Spinal cord (tissue), 10 donors: ENCODE data around the gene KIF1A. TPM values are rescaled to one million over a fixed set of nuclear protein-coding genes. Genes with fewer than 3 reads are reported as not detected.

ENCODE experiments used
- DNase-seq, 6 donors: peaks; one replicate each; pipeline versions ENCODE4 v3.0.0 to v3.0.0-alpha.2; 2013 to 2015; ENCODE audit warnings: low spot score in 6 of 6, low read depth in 4 of 6
- H3K27ac ChIP-seq: one replicate; pipeline ENCODE4 v1.5.1; 2013; ENCODE audit warnings: low read depth, low read length, control low read depth
- H3K27me3 ChIP-seq: one replicate; pipeline ENCODE4 v1.6.1; 2013; ENCODE audit warnings: low read length; ENCODE audit not compliant: control insufficient read depth, insufficient read depth
- H3K36me3 ChIP-seq: one replicate; pipeline ENCODE4 v1.6.1; 2013; ENCODE audit warnings: low read length; ENCODE audit not compliant: control insufficient read depth, insufficient read depth
- H3K4me1 ChIP-seq: one replicate; pipeline ENCODE4 v1.6.1; 2013; ENCODE audit warnings: low read length; ENCODE audit not compliant: control insufficient read depth, insufficient read depth
- H3K4me3 ChIP-seq: one replicate; pipeline ENCODE4 v1.5.1; 2013; ENCODE audit warnings: low read depth, low read length, control low read depth
- H3K9me3 ChIP-seq: one replicate; pipeline ENCODE4 v1.6.1; 2013; ENCODE audit warnings: low read length; ENCODE audit not compliant: control insufficient read depth, insufficient read depth
- WGBS: methylation state at CpG from one replicate; pipeline ENCODE4 v1.1.5; 2013; ENCODE audit warnings: missing lambda C conversion rate; ENCODE audit not compliant: insufficient coverage; 5-methylcytosine and 5-hydroxymethylcytosine counted together
- polyA plus RNA-seq, 2 donors: library from polyadenylated mRNA; unstranded; fragments of 120-200 nt; gene quantifications; one replicate each; pipeline ENCODE4 v1.2.1, GENCODE V29; 2013; ENCODE audit not compliant: insufficient read length in 2 of 2
- total RNA-seq, 2 donors: library from RNA; depleted of rRNA in 1 of 2; stranded (reverse); fragments of 120-200 nt in 1 of 2; fragments of >200 nt in 1 of 2; gene quantifications; one replicate each; pipeline versions ENCODE4 v1.2.3 to v1.2.4, GENCODE V29; 2013 to 2014
- donor health status: healthy.

The KIF1A gene
- total and polyA plus RNA-seq, 4 donors: 125 to 519 (median 317) TPM

GRCh38 chr2:240814946-240815760, 4.9 kb downstream of the KIF1A start:
- Histone ChIP-seq H3K36me3 (peaks cover 70% of the 10 kb centered on the region), H3K4me3 (no peak overlapping the region), H3K27me3 (no peaks in the 10 kb centered on the region), H3K27ac (no peak overlapping the region), H3K9me3 (peaks cover 3% of the 10 kb centered on the region), H3K4me1 (peaks cover 26% of the 10 kb centered on the region)
- DNase-seq: no peak
- 97% methylated on average over 10 of the region's 11 CpGs for WGBS

GRCh38 chr2:240814280-240814679, 5.7 kb downstream of the KIF1A start:
- Histone ChIP-seq H3K27me3 (no peaks in the 10 kb centered on the region), H3K9me3 (peaks cover 3% of the 10 kb centered on the region), H3K27ac (no peak overlapping the region), H3K4me3 (no peak overlapping the region), H3K4me1 (peaks cover 26% of the 10 kb centered on the region), H3K36me3 (peaks cover 70% of the 10 kb centered on the region)
- WGBS: 89% methylated on average over 1 of the region's 4 CpGs
- DNase-seq: no peak

GRCh38 chr2:240813231-240813921, 6.6 kb downstream of the KIF1A start:
- 92% methylated on average over 14 of the region's 17 CpGs for WGBS
- Histone ChIP-seq H3K4me3 (no peak overlapping the region), H3K9me3 (peaks cover 3% of the 10 kb centered on the region), H3K27me3 (no peaks in the 10 kb centered on the region), H3K36me3 (peaks cover 67% of the 10 kb centered on the region), H3K4me1 (peaks cover 21% of the 10 kb centered on the region), H3K27ac (no peak overlapping the region)
- no peak for DNase-seq

GRCh38 chr2:240812721-240813120, 7.3 kb downstream of the KIF1A start:
- Histone ChIP-seq H3K27ac (no peak overlapping the region), H3K9me3 (peaks cover 3% of the 10 kb centered on the region), H3K36me3 (peaks cover 60% of the 10 kb centered on the region), H3K4me3 (no peak overlapping the region), H3K27me3 (no peaks in the 10 kb centered on the region), H3K4me1 (peaks cover 15% of the 10 kb centered on the region)
- 86% methylated on average over 19 of the region's 20 CpGs for WGBS
- DNase-seq: no peak

GRCh38 chr2:240812301-240812680, 7.7 kb downstream of the KIF1A start:
- peaks cover 3% of the 10 kb centered on the region for H3K9me3 ChIP-seq

GRCh38 chr2:240811346-240812300, 8.4 kb downstream of the KIF1A start:
- Histone ChIP-seq H3K9me3 (peaks cover 3% of the 10 kb centered on the region), H3K4me3 (no peak overlapping the region), H3K4me1 (peaks cover 4% of the 10 kb centered on the region), H3K36me3 (peaks cover 50% of the 10 kb centered on the region), H3K27me3 (no peaks in the 10 kb centered on the region), H3K27ac (no peak overlapping the region)
- no peak for DNase-seq
- 94% methylated on average over 16 of the region's 17 CpGs for WGBS

More at GRCh38 chr2:240812301-240812680, 7.7 kb downstream of the KIF1A start:
- H3K4me3 ChIP-seq: no peak overlapping the region
- no peak for DNase-seq
- H3K27ac ChIP-seq: no peak overlapping the region
- no peaks in the 10 kb centered on the region for H3K27me3 ChIP-seq
- peaks cover 10% of the 10 kb centered on the region for H3K4me1 ChIP-seq
- H3K36me3 ChIP-seq: peaks cover 56% of the 10 kb centered on the region
- 96% methylated on average over 10 of the region's 10 CpGs for WGBS

GRCh38 chr2:240810621-240811020, 9.4 kb downstream of the KIF1A start:
- H3K27ac ChIP-seq: no peak overlapping the region
- peaks cover 3% of the 10 kb centered on the region for H3K9me3 ChIP-seq
- H3K4me3 ChIP-seq: no peak overlapping the region
- H3K4me1 ChIP-seq: no peaks in the 10 kb centered on the region
- H3K27me3 ChIP-seq: no peaks in the 10 kb centered on the region
- peaks cover 40% of the 10 kb centered on the region for H3K36me3 ChIP-seq
- 94% methylated on average over 11 of the region's 16 CpGs for WGBS
- DNase-seq: no peak

- WGBS: 89% methylated on average over 3 of the region's 6 CpGs
- peaks cover 3% of the 10 kb centered on the region for H3K9me3 ChIP-seq
- H3K36me3 ChIP-seq: peaks cover 36% of the 10 kb centered on the region
- no peaks in the 10 kb centered on the region for H3K27me3 ChIP-seq
- no peaks in the 10 kb centered on the region for H3K4me1 ChIP-seq
- H3K4me3 ChIP-seq: no peak overlapping the region
- H3K27ac ChIP-seq: no peak overlapping the region
- no peak for DNase-seq
These were observed 9.8 kb downstream of the KIF1A start for GRCh38 chr2:240810199-240810598.

- no peak for DNase-seq
- H3K9me3 ChIP-seq: peaks cover 3% of the 10 kb centered on the region
- peaks cover 29% of the 10 kb centered on the region for H3K36me3 ChIP-seq
- no peaks in the 10 kb centered on the region for H3K4me1 ChIP-seq
- no peak overlapping the region for H3K27ac ChIP-seq
- 95% methylated on average over 4 of the region's 9 CpGs for WGBS
- no peak overlapping the region for H3K4me3 ChIP-seq
- H3K27me3 ChIP-seq: no peaks in the 10 kb centered on the region
These were observed 10.7 kb downstream of the KIF1A start for GRCh38 chr2:240809276-240809675.
